Neural cell (in vitro differentiated cells): ENCODE measurements around the gene RAI14. TPM values are rescaled to one million over a fixed set of nuclear protein-coding genes. Genes with fewer than 3 reads are reported as not detected.

Experiments
- H2AFZ ChIP-seq: fragments of 200-600, 300-800 bp; sonication (generic), shearing (Covaris generic); 2 replicates; pipeline ENCODE4 v1.6.0; 2014; ENCODE audit warnings: low read depth, mild to moderate bottlenecking, antibody characterized with exemption, low read length, moderate library complexity
- H3F3A ChIP-seq: fragments of 200-600 bp; shearing (Covaris generic); 2 replicates; pipeline ENCODE4 v1.6.1; 2016; ENCODE audit warnings: mild to moderate bottlenecking, moderate library complexity, mixed read lengths, antibody characterized with exemption, low read length; ENCODE audit not compliant: insufficient read depth, poor library complexity, severe bottlenecking
- H3K27ac ChIP-seq: fragments of 200-600, 300-800 bp; sonication (generic), shearing (Covaris generic); 2 replicates; pipeline ENCODE4 v1.5.1; 2014; ENCODE audit warnings: mild to moderate bottlenecking, low read length, moderate library complexity
- H3K27me3 ChIP-seq: fragments of 300-800, 200-600 bp; sonication (generic), shearing (Covaris generic); 2 replicates; pipeline ENCODE4 v1.6.0; 2014; ENCODE audit warnings: mild to moderate bottlenecking, low read depth, low read length, moderate library complexity; ENCODE audit not compliant: insufficient read depth
- H3K36me3 ChIP-seq: fragments of 300-800, 200-600 bp; sonication (generic), shearing (Covaris generic); 2 replicates; pipeline ENCODE4 v1.5.1; 2014; ENCODE audit warnings: mild to moderate bottlenecking, antibody characterized with exemption, low read length, moderate library complexity; ENCODE audit not compliant: insufficient read depth
- H3K4me2 ChIP-seq: fragments of 300-800, 200-600 bp; sonication (generic), shearing (Covaris generic); 2 replicates; pipeline ENCODE4 v1.6.0; 2014; ENCODE audit warnings: mild to moderate bottlenecking, low read length
- H3K4me3 ChIP-seq: fragments of 300-800, 200-600 bp; sonication (generic), shearing (Covaris generic); 2 replicates; pipeline ENCODE4 v1.5.1; 2014; ENCODE audit warnings: mild to moderate bottlenecking, low read length, moderate library complexity
- H3K79me2 ChIP-seq: fragments of 200-600 bp; shearing (Covaris generic); replicated peaks from 2 replicates; pipeline ENCODE4 v1.6.0; 2014; ENCODE audit warnings: mild to moderate bottlenecking, low read length, moderate library complexity; ENCODE audit not compliant: insufficient read depth
- H3K9ac ChIP-seq: fragments of 300-800, 200-600 bp; sonication (generic), shearing (Covaris generic); 2 replicates; pipeline ENCODE4 v1.6.1; 2016; ENCODE audit warnings: mild to moderate bottlenecking, low read length, mixed read lengths
- H3K9me2 ChIP-seq: fragments of 200-600 bp; shearing (Covaris generic); 2 replicates; pipeline ENCODE4 v1.6.1; 2016; ENCODE audit warnings: mild to moderate bottlenecking, low read length, mixed read lengths; ENCODE audit not compliant: insufficient read depth
- H3K9me3 ChIP-seq: fragments of 200-600, 300-800 bp; sonication (generic), shearing (Covaris generic); 2 replicates; pipeline ENCODE4 v1.6.1; 2016; ENCODE audit warnings: mild to moderate bottlenecking, mixed run types, low read length, moderate library complexity, mixed read lengths
- H4K20me1 ChIP-seq: fragments of 200-600 bp; shearing (Covaris generic); 2 replicates; pipeline ENCODE4 v1.6.1; 2016; ENCODE audit warnings: mild to moderate bottlenecking, mixed run types; ENCODE audit not compliant: insufficient read depth
- CTCF ChIP-seq: fragments of 450-650 bp; IDR thresholded peaks from 2 replicates; pipeline ENCODE4 v1.5.1; 2014; ENCODE audit warnings: antibody characterized with exemption, mild to moderate bottlenecking, moderate library complexity; ENCODE audit not compliant: poor library complexity, severe bottlenecking
- EP300 ChIP-seq: fragments of 450-650 bp; conservative IDR thresholded peaks from 2 replicates; pipeline ENCODE4 v1.6.1; 2014; ENCODE audit warnings: antibody characterized with exemption, mild to moderate bottlenecking, moderate library complexity; ENCODE audit not compliant: poor library complexity, severe bottlenecking
- EZH2 ChIP-seq: fragments of 200-600, 300-800 bp; shearing (Covaris generic), sonication (generic); IDR thresholded peaks from 2 replicates; pipeline ENCODE4 v1.6.1; 2014; ENCODE audit warnings: antibody characterized with exemption, low read length, borderline replicate concordance, mild to moderate bottlenecking; ENCODE audit not compliant: insufficient read depth, poor library complexity, severe bottlenecking
- MXI1 ChIP-seq: fragments of 450-650 bp; conservative IDR thresholded peaks from 2 replicates; pipeline ENCODE4 v1.6.1; 2014; ENCODE audit warnings: antibody characterized with exemption, mild to moderate bottlenecking; ENCODE audit not compliant: poor library complexity, severe bottlenecking
- POLR2AphosphoS5 ChIP-seq: IDR thresholded peaks from 2 replicates; pipeline ENCODE4 v1.6.1; 2012
- RAD21 ChIP-seq: fragments of 450-650 bp; conservative IDR thresholded peaks from 2 replicates; pipeline ENCODE4 v1.6.1; 2014; ENCODE audit warnings: antibody characterized with exemption, mild to moderate bottlenecking, moderate library complexity
- REST ChIP-seq: IDR thresholded peaks from 2 replicates; pipeline ENCODE4 v1.6.1; 2012; ENCODE audit warnings: borderline replicate concordance
- SMC3 ChIP-seq: fragments of 450-650 bp; conservative IDR thresholded peaks from 2 replicates; pipeline ENCODE4 v1.6.1; 2014; ENCODE audit warnings: antibody characterized with exemption, mild to moderate bottlenecking, moderate library complexity; ENCODE audit not compliant: poor library complexity
- TAF1 ChIP-seq: IDR thresholded peaks from 2 replicates; pipeline ENCODE4 v1.6.1; 2012; ENCODE audit warnings: low read depth
- polyA plus RNA-seq: library from polyadenylated mRNA; depleted of rRNA; stranded (reverse); fragments of >200 nt; gene quantifications from 2 replicates; pipeline ENCODE4 v1.2.3, GENCODE V29; 2014

The RAI14 gene
- polyA plus RNA-seq, 1 donor from 2014 or later: 7.8 TPM

- H3K9me3 ChIP-seq: no peaks in the 10 kb centered on the region
- no peak overlapping the region for H2AFZ ChIP-seq
- no peaks in the 10 kb centered on the region for H3K9me2 ChIP-seq
- H3K4me3 ChIP-seq: no peak overlapping the region
- H3K9ac ChIP-seq: no peak overlapping the region
- no peaks in the 10 kb centered on the region for H3K79me2 ChIP-seq
- H3K27ac ChIP-seq: no peak overlapping the region
- TF ChIP-seq TAF1 (no peak), POLR2AphosphoS5 (no peak), CTCF (no peak), EP300 (no peak), SMC3 (no peak), EZH2 (no peak), RAD21 (no peak), REST (no peak), MXI1 (no peak)
- H3K36me3 ChIP-seq: no peaks in the 10 kb centered on the region
- no peak overlapping the region for H3K4me2 ChIP-seq
- H3F3A ChIP-seq: no peaks in the 10 kb centered on the region
- no peaks in the 10 kb centered on the region for H3K27me3 ChIP-seq
- H4K20me1 ChIP-seq: no peaks in the 10 kb centered on the region
Observed at GRCh38 chr5:34811706-34812105, 155.6 kb downstream of the RAI14 start.

- H3K9me2 ChIP-seq: no peaks in the 10 kb centered on the region
- H3K4me3 ChIP-seq: no peak overlapping the region
- H2AFZ ChIP-seq: no peak overlapping the region
- H3K36me3 ChIP-seq: no peaks in the 10 kb centered on the region
- no peaks in the 10 kb centered on the region for H3K27me3 ChIP-seq
- H3F3A ChIP-seq: no peaks in the 10 kb centered on the region
- no peak overlapping the region for H3K4me2 ChIP-seq
- H3K9ac ChIP-seq: no peak overlapping the region
- TF ChIP-seq POLR2AphosphoS5 (no peak), RAD21 (no peak), EP300 (no peak), CTCF (no peak)
- no peaks in the 10 kb centered on the region for H4K20me1 ChIP-seq
- H3K79me2 ChIP-seq: no peaks in the 10 kb centered on the region
- H3K27ac ChIP-seq: no peak overlapping the region
- H3K9me3 ChIP-seq: no peaks in the 10 kb centered on the region
Observed at GRCh38 chr5:34813509-34813908, 157.4 kb downstream of the RAI14 start.
